NCI-H1048 (cell line): ENCODE measurements around the gene CEP112.
"Not testable (repeated sequence)": the region's sequence is repeated elsewhere in the genome, so short reads cannot be mapped to it uniquely, and the experiment has no call there.

Experiments
- DNase-seq: peaks from one replicate; lab custom pipeline; 2025; lab: John Stamatoyannopoulos, UW

Gene CEP112

GRCh38 chr17:65823713-65824112, 368.2 kb downstream of the CEP112 start:
- no peak for DNase-seq

- DNase-seq, result no peak
Measured at GRCh38 chr17:65820811-65821210, 371.1 kb downstream of the CEP112 start.

DNA sequence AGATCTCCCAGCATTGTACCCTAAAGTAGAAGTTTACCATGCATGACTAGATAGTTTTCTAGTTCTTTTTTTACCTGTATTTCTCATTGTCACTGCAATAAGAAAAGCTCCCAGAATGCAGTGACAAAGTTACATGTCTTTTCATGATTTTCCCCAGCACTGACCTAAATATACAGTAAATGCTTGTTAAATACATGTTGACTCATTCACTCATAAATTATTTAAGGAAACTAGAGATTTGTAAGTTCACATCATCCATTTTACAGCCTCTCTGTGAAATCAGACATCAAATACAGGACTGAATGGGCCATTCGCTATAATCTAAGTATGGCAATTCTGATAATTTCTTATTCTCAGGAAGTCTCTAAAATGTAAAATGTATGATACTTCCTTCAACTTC, 371.6 kb downstream of the CEP112 start:
- no peak for DNase-seq

- no peak for DNase-seq
Measured at GRCh38 chr17:65819810-65820209, 372.1 kb downstream of the CEP112 start.

- no peak for DNase-seq
Measured at GRCh38 chr17:65817951-65818350, 374.0 kb downstream of the CEP112 start.

DNA sequence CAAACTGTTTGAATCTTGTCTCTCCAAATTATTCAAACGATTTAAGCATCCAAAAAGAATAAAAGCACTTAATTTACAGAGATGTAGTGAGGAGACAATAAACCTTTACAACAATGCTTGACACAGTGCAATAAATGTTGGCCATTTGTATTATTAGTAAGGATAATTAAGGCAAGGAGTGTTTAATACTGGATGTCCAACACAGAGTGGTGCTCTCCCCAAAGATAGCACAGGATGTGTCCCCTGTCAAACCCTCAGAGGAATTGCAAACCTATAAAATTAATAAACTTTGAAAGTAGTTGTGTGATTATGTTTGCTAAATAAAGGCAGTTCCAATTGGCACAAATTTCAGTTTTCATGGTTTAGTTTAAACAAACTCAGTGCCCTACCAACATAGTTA, 377.5 kb downstream of the CEP112 start:
- no peak for DNase-seq

GRCh38 chr17:65813306-65813705, 378.6 kb downstream of the CEP112 start:
- DNase-seq, result no peak

DNA sequence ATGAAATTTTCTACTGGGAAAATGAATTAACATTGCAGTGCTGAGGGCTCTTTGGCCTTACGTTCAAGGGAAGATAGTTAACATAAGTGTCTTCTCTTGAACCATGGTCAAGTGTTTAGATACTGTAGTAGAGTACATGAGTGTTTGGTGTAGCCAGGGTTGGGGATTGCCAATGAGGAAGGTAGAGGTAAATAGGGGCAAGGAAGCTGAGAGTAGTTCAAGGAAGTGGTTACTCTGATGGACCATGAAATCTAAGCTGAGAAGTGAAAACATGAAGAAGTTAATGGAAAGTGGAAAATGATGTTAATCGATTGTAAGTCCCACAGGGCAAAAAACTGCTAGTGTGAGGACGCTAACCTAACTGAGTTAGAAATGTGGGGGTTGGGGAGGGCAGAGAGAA, 380.9 kb downstream of the CEP112 start:
- DNase-seq, result no peak

DNA sequence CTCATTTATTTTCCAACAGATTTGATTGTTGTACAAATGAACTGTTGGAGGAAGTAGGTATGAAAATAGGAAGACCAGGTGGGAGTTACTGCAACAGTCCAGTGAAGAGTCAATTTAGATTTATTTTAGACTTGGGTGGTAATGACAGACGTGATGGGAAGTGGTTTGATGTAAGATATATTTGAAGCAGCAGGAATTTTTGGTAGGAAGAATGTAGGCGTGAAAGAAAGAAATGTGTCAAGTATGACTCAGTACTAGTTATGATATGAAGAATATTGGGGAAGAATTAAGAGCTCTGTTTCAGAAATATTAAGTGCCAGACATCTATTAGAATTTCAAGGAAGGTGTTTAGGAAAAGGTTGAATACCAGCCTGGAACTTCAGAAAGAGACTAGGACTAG, 382.6 kb downstream of the CEP112 start:
- DNase-seq, result no peak

DNA sequence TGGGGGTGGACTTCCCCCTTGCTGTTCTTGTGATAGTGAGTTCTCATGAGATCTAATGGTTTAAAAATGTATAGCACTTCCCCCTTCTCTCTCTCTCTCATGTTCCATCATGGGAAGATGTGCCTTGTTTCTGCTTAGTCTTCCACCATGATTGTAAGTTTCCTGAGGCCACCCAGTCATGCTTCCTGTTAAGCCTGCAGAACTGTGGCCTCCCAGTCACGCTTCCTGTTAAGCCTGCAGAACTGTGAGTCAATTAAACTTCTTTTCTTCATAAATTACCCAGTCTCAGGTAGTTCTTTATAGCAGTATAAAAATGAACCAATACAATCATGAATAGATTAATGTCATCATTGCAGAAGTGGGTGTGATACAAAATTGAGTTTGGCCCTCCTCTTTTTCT, 383.4 kb downstream of the CEP112 start:
- DNase-seq, result not testable (repeated sequence)

DNA sequence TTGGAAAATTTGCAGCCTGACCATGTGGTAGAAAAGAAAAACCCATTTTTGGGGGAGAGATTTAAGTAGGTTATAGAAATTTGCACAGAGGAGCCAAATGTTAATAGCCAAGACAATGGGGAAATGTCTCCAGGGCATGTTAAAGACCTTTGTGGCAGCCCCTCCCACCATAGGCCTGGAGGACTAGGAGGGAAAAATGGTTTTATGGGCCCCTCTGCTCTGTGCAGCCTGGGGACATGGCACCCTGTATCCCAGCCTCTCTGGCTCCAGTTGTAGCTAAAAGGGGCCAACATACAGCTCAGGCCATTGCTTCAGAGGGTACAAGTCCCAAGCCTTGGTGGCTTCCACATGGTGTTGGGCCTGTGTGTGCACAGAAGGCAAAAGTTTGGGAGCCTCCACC, 384.6 kb downstream of the CEP112 start:
- DNase-seq, result no peak

DNA sequence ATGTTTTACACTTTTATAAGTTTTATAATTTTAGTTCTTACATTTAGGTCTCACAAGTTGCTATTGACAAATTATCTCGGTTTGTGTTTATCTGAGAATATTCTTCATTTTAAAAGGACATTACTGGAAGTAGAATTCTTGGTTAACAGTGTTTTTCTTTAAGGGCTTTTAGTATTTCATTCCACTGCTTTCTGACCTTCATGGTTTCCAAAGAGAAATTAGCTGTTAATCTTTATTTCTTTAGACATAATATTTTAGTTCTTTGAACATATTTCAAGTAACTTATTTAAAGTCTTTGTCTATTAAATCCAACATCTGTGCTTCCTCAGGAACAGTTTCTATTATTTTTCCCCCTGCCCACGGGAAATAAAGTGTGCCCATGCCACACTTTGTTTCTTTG, 390.4 kb downstream of the CEP112 start:
- no peak for DNase-seq

- DNase-seq, result no peak
Measured at GRCh38 chr17:65800655-65801054, 391.3 kb downstream of the CEP112 start.

- DNase-seq, result no peak
Measured at GRCh38 chr17:65799869-65800268, 392.1 kb downstream of the CEP112 start.

DNA sequence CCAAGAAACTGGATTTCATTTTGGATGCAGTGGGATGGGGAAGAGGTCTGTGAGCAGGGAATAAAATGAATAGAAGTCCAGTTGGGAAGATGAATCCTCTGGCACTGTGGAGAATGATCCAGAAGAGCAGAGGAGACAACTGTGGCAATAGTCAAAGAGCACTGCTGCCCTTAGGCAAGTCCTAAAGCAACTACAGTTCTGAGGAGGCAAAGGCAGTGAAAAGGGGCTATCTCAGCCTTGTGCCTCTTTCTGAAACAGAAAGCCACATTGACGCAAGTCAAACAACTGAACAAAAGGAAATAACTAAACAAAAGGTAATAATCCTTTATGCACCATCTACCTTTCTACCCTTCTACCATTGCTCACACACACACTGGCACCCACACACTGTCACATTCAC, 392.5 kb downstream of the CEP112 start:
- DNase-seq, result no peak

DNA sequence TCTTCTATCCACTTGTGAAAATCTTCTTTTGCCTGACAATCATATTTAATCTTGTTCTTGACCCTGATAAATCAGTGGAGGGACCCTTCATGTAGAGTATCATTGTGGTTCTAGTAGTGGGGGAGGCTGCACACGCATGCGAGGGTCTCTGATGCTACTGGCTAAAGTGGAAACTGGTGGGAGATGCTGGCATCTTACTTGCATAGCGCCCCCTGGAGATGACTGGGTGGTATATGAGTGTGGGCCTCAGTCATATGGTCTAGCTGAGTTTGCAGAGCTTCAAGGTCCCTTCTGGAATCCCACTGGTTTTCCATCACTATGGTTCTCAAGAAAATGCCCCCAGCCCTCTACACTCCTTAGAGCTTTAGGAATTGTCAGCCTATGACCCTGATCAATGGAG, 394.1 kb downstream of the CEP112 start:
- no peak for DNase-seq

GRCh38 chr17:65797101-65797500, 394.8 kb downstream of the CEP112 start:
- DNase-seq, result no peak

GRCh38 chr17:65794572-65794971, 397.4 kb downstream of the CEP112 start:
- no peak for DNase-seq

DNA sequence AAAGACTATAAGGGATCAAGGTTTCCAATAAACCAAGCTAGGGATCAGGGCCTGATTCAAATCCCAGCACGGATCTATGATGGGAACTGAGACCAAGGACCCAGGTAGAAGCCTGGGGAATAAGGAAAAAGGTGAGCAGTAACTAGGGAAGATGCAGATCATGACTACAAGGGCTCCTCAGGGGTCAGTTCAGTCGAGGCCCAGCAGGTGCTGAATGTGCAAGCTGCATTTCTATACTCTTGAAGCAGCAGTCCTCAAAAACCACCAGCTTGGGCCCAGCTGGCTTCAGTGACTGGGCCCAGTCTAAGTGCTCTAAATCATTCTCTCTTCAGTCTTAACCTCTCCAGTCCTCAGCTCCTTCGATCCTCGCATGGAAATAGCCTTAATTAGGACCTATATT, 401.7 kb downstream of the CEP112 start:
- no peak for DNase-seq

- no peak for DNase-seq
Measured at GRCh38 chr17:65787503-65787902, 404.4 kb downstream of the CEP112 start.

DNA sequence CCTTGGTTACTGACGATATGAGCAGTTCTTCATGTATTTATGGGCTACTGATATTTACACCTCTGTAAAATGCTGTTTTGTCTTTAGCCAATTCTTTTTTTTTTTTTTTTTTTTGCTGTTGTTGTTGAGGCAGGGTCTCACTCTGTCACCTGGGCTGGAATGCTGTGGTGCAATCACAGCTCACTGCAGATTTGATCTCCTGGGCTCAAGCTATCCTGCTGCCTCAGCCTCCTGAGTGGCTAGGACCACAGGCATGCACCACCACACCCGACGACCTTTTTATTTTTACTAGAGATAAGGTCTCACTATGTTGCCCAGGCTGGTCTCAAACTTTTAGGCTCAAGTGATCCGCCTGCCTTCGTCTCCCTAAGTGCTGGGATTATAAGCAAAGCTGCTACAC, 405.5 kb downstream of the CEP112 start:
- DNase-seq, result no peak

DNA sequence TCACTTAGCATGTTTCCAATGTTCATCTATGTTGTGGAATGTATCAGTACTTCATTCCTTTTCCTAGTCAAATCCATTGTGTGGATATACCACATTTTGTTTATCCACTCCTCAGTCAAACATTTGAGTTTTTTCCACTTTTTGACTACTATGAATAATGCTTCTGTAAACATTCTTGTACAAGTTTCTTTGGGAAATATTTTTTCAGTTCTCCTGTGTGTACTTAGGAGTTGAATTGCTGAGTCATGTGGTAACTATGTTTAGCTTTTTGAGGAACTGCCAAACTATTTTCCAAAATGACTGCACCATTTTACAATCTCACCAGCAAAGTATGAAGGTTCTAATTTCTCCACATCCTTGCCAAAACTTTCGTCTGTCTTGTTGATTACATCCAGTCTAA, 406.8 kb downstream of the CEP112 start:
- no peak for DNase-seq

DNA sequence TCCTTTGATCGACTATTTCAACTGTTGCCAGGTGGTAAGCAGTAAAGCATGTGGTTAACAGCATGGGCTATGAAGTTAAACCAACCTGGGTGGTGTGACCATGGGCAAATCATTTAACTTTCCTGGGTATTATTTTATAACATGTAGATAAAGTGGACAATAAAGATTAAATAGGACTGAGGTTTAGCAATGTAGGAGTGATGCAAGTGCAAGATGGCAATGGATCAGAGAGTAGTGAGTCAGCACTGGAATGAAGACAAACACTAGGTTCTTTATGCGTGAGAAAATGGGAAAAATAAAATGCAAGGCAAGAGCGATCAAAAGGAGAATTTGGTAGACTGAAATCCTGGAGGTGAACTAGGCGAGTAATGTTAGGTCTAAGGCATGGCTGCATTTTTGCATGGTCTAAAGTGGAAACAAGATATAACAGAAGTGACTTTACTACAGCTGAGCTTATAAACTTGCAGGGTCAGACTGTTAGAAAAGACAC, 408.0 kb downstream of the CEP112 start:
- no peak for DNase-seq

GRCh38 chr17:65782104-65782706, 409.7 kb downstream of the CEP112 start:
- DNase-seq, result not testable (repeated sequence)

- DNase-seq, result no peak
Measured at GRCh38 chr17:65780111-65780510, 411.8 kb downstream of the CEP112 start.
